ENCODE data around the gene DSCAML1.

The DSCAML1 gene

DNA sequence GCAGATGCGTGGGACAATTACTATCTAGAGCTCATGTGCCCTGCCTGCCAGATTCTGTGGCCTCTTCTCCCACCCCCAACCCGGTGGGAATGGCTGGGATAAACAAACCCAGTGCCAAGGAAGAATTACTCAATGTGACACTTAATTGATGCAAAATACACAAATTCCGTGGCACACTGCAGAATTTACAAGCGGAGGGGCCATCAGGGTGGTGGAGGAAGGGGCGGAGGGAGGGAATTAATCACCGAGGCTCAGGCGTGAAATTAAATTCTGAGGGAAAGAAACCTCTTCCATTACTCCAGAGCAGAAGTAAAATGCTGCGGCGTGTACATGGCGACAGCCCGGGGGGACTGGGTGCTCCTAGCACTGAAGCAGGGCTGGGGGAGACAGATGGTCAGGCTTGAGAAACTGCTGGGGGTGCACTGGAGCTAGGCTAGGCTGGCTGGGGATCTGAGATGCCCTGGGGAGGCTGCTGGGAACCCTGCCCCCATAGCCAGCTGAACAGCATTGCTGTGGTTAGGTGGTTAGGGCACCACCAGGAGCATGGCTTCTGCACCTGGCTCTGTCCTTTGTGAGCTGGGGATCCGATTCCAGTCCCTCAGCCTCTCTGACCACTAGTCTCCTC is 268.8 kb downstream of the DSCAML1 start:
- Mint-ChIP-seq H3K27me3 (peaks cover 5% of the 10 kb centered on the region), H3K36me3 (no peaks in the 10 kb centered on the region), H3K4me1 (no peaks in the 10 kb centered on the region), H3K9me3 (no peaks in the 10 kb centered on the region), H3K4me3 (no peak overlapping the region), H3K27ac (no peak overlapping the region)

DNA sequence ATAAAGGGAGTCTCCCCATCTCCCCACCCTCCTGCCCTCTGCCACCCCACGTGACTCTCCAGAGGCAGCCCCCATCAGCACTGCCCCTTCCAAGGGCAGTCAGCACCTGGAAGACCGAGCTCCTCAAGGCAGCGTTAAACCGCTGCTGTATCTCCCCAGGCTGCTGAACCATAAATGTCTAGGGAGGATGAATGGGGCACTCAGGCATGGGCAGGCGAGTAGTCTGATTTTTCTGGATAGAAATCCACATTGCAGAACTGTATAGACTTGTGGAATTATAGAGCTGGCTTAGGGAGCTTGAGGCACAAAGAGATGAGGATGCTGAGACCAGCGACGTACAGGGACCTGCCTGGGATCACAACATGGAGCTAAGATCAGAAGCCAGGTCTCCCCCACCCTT is 269.7 kb downstream of the DSCAML1 start:
- Mint-ChIP-seq H3K36me3 (no peaks in the 10 kb centered on the region), H3K27ac (no peak overlapping the region), H3K9me3 (no peaks in the 10 kb centered on the region), H3K4me1 (no peaks in the 10 kb centered on the region), H3K4me3 (no peak overlapping the region), H3K27me3 (peaks cover 3% of the 10 kb centered on the region)

DNA sequence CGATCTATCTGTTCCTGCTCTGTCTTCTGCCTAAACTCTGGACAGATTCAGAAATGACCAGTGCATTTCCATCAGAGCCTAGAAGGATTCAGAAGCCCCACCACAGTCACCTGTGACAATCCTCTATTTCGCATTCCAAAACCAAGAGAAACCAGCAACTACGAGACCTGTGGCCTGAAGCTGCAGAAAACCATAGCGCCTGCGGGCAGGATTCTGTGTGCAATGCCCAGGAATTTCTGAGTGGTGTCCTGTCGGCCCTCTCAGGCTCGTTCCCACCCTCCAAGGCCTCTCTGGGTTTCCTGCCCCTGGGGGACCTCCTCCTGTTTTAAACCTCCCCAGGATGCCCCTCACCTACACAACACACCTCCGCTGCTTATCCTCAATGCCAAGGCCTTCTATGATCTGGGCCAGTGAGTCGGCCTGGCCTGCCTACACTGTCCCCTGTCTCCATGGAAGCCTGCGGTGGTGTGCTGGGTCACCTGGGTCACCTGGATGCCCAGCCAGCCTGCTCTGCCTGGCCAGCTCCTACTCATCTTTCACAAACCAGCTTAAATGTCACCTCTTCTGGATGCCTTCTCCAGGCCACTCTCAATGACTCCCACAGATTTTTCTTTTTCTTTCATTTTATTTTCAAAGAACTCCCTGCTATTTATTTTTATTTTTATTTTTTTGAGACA is 271.0 kb downstream of the DSCAML1 start:
- H3K9me3 Mint-ChIP-seq, result no peaks in the 10 kb centered on the region
- H3K4me1 Mint-ChIP-seq, result no peaks in the 10 kb centered on the region
- peaks cover 3% of the 10 kb centered on the region for H3K27me3 Mint-ChIP-seq
- no peak overlapping the region for H3K4me3 Mint-ChIP-seq
- H3K36me3 Mint-ChIP-seq, result no peaks in the 10 kb centered on the region
- H3K27ac Mint-ChIP-seq, result peak overlapping the region; percentile 64

DNA sequence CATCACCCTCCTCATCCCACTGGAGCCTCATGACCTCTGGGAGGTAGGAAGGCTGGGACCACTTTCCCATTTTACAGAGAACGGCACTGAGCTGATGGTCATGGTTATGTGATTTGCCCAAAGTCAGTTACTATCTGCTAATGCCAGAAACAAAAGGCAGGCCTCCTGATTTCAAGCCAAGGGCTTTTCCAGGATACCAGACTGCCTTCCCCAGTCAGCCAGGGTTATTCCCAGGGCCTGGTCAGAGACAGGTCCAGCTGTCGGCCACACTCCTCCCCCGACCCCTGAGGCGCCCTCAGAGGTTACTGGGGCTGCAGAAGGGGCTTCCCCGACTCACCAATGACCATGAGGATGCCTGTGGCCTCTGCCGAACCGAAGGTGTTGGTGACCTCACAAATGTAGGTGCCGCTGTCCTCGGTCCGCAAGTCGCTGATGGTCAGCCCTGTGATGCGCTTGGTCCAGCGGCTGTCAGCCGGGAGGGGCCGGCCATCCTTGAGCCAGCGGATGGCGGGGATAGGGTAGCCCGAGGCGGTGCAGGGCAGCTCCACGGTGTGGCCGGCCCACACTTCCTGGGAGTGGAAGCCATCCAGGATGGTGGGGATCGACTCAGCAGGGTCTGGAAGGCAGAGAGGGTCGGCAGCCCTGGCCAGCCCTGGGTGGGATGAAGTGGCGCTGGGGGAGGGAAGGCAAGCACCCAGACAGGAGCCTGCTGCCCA is 272.4 kb downstream of the DSCAML1 start:
- H3K27ac Mint-ChIP-seq, result no peak overlapping the region

DNA sequence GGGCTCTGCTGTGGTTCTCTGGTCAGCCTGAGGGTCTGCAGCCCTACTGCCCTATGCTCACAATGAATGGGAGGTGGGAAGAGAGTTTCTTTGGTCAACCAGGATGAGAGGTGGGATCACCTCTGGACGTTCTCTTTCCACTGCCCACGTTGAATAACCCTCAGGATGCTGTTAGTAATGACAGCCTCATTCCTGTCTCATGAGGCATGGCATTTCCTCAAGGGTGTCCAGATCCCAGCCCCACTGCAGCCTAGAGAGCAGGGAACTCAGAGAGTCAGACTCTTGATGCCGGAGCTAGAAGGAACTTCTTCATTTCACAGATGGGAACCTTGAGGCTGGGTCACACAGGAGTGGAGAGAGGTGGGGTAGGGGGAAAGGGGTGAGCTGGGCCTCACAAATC is 273.3 kb downstream of the DSCAML1 start:
- Mint-ChIP-seq H3K27me3 (peaks cover 3% of the 10 kb centered on the region), H3K36me3 (no peaks in the 10 kb centered on the region), H3K27ac (no peak overlapping the region), H3K9me3 (no peaks in the 10 kb centered on the region), H3K4me1 (no peaks in the 10 kb centered on the region), H3K4me3 (no peak overlapping the region)

More for the DNA sequence above, 272.4 kb downstream of the DSCAML1 start:
- H3K4me3 Mint-ChIP-seq, result no peak overlapping the region
- no peaks in the 10 kb centered on the region for H3K9me3 Mint-ChIP-seq
- no peaks in the 10 kb centered on the region for H3K36me3 Mint-ChIP-seq
- H3K4me1 Mint-ChIP-seq, result no peaks in the 10 kb centered on the region
- peaks cover 3% of the 10 kb centered on the region for H3K27me3 Mint-ChIP-seq

DNA sequence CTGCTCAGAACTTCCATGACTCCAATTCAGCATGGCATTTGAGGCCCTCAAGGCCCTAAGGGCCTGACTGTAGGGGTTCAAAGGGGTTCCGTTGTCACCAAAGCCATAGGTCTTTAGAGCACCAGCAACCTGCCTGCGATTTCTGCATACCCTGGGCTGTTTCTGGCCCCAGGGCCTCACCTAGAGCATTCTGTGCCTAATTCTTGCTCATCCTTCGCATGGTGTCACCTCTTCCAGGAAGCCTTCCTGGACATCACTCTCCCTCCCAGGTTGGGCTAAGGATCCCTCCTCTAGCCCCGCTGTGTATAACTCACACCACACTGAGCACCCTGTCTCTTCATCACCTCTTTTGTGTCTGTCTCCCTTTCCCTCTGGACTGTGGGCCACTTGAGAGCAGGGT is 275.0 kb downstream of the DSCAML1 start:
- no peak overlapping the region for H3K4me3 Mint-ChIP-seq
- no peaks in the 10 kb centered on the region for H3K9me3 Mint-ChIP-seq
- H3K4me1 Mint-ChIP-seq, result no peaks in the 10 kb centered on the region
- H3K27me3 Mint-ChIP-seq, result peaks cover 1% of the 10 kb centered on the region
- no peak overlapping the region for H3K27ac Mint-ChIP-seq
- H3K36me3 Mint-ChIP-seq, result no peaks in the 10 kb centered on the region

DNA sequence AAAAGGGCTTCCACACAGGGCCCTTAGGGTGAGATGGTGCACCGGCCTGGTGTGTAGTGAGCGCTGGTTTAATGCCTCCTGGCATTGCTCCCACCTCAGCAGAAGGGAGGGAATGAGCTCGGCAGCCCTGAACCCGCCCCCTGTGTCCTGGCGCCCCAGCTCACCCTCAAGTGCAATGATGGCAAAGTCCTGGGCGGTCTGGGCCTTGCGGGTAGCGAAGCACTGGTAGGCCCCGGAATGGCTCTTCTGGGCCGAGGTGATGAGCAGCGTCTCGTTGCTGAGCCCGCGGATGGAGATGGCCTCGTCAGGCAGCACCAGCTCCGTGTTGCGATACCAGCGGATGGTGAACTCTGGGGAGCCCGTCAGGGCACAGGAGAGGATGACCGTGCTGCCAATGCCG is 276.1 kb downstream of the DSCAML1 start:
- H3K4me3 Mint-ChIP-seq, result no peak overlapping the region
- no peaks in the 10 kb centered on the region for H3K9me3 Mint-ChIP-seq
- no peaks in the 10 kb centered on the region for H3K36me3 Mint-ChIP-seq
- H3K4me1 Mint-ChIP-seq, result no peaks in the 10 kb centered on the region
- no peak overlapping the region for H3K27ac Mint-ChIP-seq
- no peaks in the 10 kb centered on the region for H3K27me3 Mint-ChIP-seq

DNA sequence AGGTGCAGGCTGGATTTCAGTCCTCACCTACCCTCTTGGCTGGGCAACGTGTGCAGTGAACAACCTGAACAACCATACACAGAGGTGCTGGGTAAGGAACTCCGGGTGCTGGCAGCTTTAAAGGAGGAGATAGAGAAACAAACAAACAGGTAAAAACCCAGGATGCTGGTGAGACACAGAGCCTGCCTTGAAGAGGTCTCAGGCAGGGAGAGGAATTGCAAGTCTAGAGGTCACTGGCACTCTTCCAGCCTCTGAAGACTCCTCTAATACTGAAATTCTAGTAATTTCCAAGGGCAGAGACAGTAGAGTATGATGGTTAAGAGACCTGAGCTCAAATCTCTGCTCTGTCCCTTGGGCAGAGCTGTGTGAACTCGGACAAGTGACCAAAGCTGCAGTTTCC is 276.8 kb downstream of the DSCAML1 start:
- no peak overlapping the region for H3K4me3 Mint-ChIP-seq
- H3K36me3 Mint-ChIP-seq, result no peaks in the 10 kb centered on the region
- H3K9me3 Mint-ChIP-seq, result no peaks in the 10 kb centered on the region

DNA sequence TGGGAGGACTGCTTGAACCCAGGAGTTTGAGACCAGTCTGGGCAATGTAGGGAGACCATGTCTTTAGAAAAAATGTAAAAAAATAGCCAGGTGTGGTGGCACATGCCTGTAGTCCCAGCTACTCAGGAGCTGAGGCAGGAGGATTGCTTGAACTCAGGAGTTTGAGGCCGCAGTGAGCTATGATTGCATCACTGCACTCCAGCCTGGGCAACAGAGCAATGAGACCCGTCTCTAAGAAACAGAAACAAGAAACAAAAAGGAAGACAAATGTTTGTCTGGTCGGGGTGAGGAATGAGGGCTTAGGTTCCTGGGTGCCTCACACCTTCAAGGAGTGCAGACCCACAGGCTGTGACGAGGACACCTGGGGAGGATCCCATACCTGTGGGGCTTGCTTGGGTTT is 277.4 kb downstream of the DSCAML1 start:
- Mint-ChIP-seq H3K4me1 (no peaks in the 10 kb centered on the region), H3K27me3 (no peaks in the 10 kb centered on the region), H3K9me3 (no peaks in the 10 kb centered on the region), H3K4me3 (no peak overlapping the region), H3K27ac (no peak overlapping the region), H3K36me3 (no peaks in the 10 kb centered on the region)

More for the DNA sequence above, 276.8 kb downstream of the DSCAML1 start:
- H3K27me3 Mint-ChIP-seq, result no peaks in the 10 kb centered on the region
- no peaks in the 10 kb centered on the region for H3K4me1 Mint-ChIP-seq
- no peak overlapping the region for H3K27ac Mint-ChIP-seq

DNA sequence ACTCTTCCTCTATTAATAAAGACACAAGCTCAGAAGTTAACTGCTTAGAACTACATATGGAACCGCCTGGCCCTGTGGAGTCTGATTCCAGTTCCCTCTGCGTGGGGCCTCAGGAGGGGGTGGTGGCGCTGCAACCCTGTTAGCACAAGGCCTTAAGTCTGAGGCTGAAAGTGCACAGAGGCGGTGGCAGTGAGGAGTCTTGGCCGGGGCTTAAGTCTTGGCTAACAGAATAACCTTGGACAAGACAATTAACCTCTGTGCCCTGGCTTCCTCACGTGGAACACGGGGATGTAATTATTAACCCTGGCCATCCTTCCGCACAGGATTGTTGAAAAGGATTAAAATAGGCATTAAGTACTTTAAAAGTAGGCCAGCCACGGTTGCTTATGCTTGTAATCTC is 277.8 kb downstream of the DSCAML1 start:
- no peak overlapping the region for H3K4me3 Mint-ChIP-seq
- H3K9me3 Mint-ChIP-seq, result no peaks in the 10 kb centered on the region
- no peaks in the 10 kb centered on the region for H3K4me1 Mint-ChIP-seq
- no peaks in the 10 kb centered on the region for H3K36me3 Mint-ChIP-seq
- no peak overlapping the region for H3K27ac Mint-ChIP-seq
- H3K27me3 Mint-ChIP-seq, result no peaks in the 10 kb centered on the region

DNA sequence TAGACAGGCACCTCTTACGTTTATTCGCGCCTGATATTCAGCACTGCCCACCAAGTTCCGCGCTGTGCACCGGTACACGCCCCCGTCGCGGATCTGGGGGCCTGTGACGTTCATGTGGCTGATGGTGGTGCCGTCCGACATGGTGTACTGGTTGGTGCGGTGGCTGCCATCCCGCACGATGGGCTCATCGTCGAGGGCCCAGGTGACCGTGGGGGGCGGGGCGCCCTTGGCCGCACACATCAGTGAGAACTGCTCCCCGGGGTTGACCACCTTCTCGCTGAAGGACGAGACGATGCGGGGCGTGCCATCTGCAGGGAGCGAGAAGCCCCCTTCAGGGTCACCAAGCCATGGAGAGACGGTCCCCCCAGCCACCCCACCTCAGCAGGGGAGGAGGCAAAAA is 278.6 kb downstream of the DSCAML1 start:
- no peaks in the 10 kb centered on the region for H3K4me1 Mint-ChIP-seq
- no peaks in the 10 kb centered on the region for H3K9me3 Mint-ChIP-seq
- H3K4me3 Mint-ChIP-seq, result no peak overlapping the region
- no peaks in the 10 kb centered on the region for H3K36me3 Mint-ChIP-seq
- no peaks in the 10 kb centered on the region for H3K27me3 Mint-ChIP-seq
- no peak overlapping the region for H3K27ac Mint-ChIP-seq

DNA sequence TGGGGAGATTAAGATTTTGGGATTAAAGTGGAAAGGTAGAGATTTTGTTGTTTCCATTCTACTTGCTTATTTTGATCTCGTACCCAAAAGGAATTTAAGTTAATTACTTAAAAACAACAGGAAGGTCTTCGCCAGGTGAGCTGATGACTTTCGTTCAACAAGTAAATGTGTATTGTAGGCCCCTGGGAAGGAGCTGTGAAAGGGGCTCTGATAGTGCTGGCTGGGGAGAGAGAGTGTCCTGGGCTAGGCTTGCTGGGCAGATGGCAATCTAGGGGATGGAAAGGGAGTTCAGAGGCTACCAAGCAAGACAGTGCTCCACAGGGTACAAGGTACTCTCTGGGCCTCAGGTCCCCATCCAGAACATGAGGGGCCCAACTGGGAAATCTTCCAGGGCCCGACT is 279.9 kb downstream of the DSCAML1 start:
- Mint-ChIP-seq H3K36me3 (no peaks in the 10 kb centered on the region), H3K27ac (no peak overlapping the region), H3K27me3 (no peaks in the 10 kb centered on the region), H3K4me3 (no peak overlapping the region), H3K9me3 (no peaks in the 10 kb centered on the region), H3K4me1 (no peaks in the 10 kb centered on the region)

DNA sequence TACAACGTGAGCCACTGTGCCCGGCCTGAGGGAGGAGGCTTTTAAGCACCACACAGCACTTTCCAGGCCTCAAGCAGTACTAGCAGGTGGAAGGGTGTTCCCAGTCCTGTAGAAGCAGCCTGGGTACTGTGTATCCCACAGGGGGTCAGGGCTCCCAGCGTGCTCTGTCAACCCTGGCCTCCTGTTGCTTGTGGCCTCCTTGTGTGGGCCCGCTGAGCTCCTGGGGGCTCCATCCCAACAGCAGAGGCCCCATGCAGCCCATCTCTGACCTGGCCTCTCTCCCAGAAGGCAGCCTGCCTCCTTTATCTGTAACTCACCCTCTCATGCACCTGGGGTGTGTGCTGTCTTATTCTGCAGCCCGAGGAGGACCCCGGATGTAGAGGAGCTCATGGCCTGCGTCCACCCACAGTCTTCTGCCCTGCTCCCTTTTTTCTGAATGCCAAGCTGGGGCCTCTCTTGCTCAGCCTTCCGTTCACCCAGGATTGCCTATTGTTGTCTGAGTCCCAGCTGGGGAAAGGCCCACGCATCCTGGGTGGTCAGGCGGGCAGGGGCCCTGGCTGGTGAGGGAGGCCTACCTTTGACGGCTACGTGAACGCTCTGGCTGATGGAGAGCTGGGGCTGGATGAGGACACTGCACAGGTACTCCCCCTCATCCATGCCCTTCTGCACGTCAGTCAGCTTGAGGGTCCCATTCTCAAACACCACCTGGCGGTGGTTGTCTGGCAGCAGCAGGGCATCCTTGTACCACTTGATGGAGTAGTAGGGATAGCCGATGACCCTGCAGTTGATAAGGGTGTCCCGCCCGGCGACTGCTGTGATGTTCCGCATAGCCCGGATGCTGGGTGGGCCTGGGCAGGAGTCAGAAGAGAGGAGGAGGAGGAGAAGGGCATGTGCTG is 280.9 kb downstream of the DSCAML1 start:
- Mint-ChIP-seq H3K4me3 (no peak overlapping the region), H3K36me3 (no peaks in the 10 kb centered on the region), H3K4me1 (no peaks in the 10 kb centered on the region), H3K27ac (no peak overlapping the region), H3K9me3 (no peaks in the 10 kb centered on the region), H3K27me3 (no peaks in the 10 kb centered on the region)

DNA sequence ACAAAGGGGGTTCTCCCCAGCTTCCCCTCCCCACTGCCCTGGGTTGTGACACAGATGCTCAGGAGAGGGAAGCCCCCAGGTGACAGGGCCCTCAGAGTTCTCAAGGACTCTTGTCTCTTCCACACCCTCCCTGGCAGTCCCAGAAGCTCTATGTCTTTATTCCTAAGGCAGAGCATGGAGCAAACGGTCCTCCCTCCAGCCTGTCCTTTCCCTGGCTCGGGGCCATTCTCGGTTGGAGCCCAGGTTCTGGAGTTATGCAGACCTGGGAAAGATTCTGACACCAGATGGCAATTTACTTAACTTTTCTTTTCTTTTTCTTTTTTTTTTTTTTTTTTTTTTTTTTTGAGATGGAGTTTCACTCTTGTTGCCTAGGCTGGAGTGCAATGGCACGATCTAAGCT is 282.8 kb downstream of the DSCAML1 start:
- Mint-ChIP-seq H3K4me3 (no peak overlapping the region), H3K27ac (no peak overlapping the region), H3K27me3 (no peaks in the 10 kb centered on the region), H3K9me3 (no peaks in the 10 kb centered on the region), H3K36me3 (no peaks in the 10 kb centered on the region), H3K4me1 (no peaks in the 10 kb centered on the region)

DNA sequence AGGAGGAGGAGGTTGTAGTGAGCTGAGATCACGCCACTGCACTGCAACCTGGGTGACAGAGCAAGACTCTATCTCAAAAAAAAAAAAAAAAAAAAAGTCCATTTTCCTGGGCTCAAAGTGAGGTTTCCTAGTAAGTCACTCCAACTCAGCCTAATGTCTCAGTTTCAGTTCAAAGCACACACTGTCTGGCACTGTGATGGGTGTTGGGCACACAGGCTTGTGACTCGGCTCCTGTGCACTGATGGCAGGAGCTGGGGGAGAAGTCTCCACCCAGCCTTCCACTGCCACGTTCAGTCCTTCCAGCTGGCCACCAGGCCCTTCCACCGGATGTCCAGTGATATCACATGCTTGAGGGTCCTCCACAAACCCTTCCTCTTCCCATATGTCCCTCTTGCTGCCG is 283.4 kb downstream of the DSCAML1 start:
- H3K36me3 Mint-ChIP-seq, result no peaks in the 10 kb centered on the region
- no peaks in the 10 kb centered on the region for H3K9me3 Mint-ChIP-seq
- no peak overlapping the region for H3K4me3 Mint-ChIP-seq
- no peaks in the 10 kb centered on the region for H3K27me3 Mint-ChIP-seq
- no peak overlapping the region for H3K27ac Mint-ChIP-seq
- no peaks in the 10 kb centered on the region for H3K4me1 Mint-ChIP-seq

All from activated naive CD4-positive, alpha-beta T cell treated with anti-CD3 and anti-CD28 coated beads, Interleukin-2, amount 50 U/mL, for 24 hours (primary cell).